Liver (tissue), 9 donors: ENCODE measurements around the gene RBM20. TPM values are rescaled to one million over a fixed set of nuclear protein-coding genes. Genes with fewer than 3 reads are reported as not detected.

ENCODE experiments used
- DNase-seq: peaks from one replicate; pipeline ENCODE4 v3.0.0-alpha.2; 2017; ENCODE audit warnings: low spot score
- H3K27ac ChIP-seq, 2 donors: one replicate each; pipeline ENCODE4 v1.7.0; 2013; ENCODE audit warnings: inconsistent platforms in 2 of 2, low read length in 2 of 2, control low read depth in 1 of 2, low read depth in 1 of 2, mild to moderate bottlenecking in 1 of 2
- H3K27me3 ChIP-seq, 4 donors: one replicate each; pipeline versions ENCODE4 v1.6.1 to v1.7.0; 2013; ENCODE audit warnings: low read length in 3 of 4, inconsistent platforms in 1 of 4, mild to moderate bottlenecking in 1 of 4, moderate library complexity in 1 of 4; ENCODE audit not compliant: control insufficient read depth in 4 of 4, insufficient read depth in 4 of 4
- H3K36me3 ChIP-seq, 4 donors: one replicate each; pipeline versions ENCODE4 v1.6.1 to v1.7.0; 2013; ENCODE audit warnings: low read length in 3 of 4, mild to moderate bottlenecking in 3 of 4, low read depth in 1 of 4, moderate library complexity in 1 of 4; ENCODE audit not compliant: control insufficient read depth in 4 of 4, insufficient read depth in 3 of 4
- H3K4me1 ChIP-seq, 4 donors: one replicate each; pipeline versions ENCODE4 v1.6.1 to v1.7.0; 2013; ENCODE audit warnings: low read length in 3 of 4, mild to moderate bottlenecking in 3 of 4, moderate library complexity in 1 of 4; ENCODE audit not compliant: control insufficient read depth in 4 of 4, insufficient read depth in 4 of 4
- H3K4me3 ChIP-seq, 3 donors: one replicate each; pipeline versions ENCODE4 v1.6.1 to v1.7.0; 2013; ENCODE audit warnings: low read length in 3 of 3, control low read depth in 1 of 3, low read depth in 1 of 3, mild to moderate bottlenecking in 1 of 3
- H3K9ac ChIP-seq, 2 donors: one replicate each; pipeline ENCODE4 v1.7.0; 2013; ENCODE audit warnings: low read length in 2 of 2, mild to moderate bottlenecking in 2 of 2, moderate library complexity in 2 of 2, control low read depth in 1 of 2, low read depth in 1 of 2
- H3K9me3 ChIP-seq, 4 donors: one replicate each; pipeline versions ENCODE4 v1.6.1 to v1.7.0; 2013; ENCODE audit warnings: low read length in 3 of 4; ENCODE audit not compliant: control insufficient read depth in 4 of 4
- CTCF ChIP-seq: fragments of 150-350 bp; IDR thresholded peaks from 2 replicates; pipeline ENCODE4 v1.5.1; 2017; ENCODE audit warnings: improper control_type of control experiment, low read depth, low read length; ENCODE audit not compliant: missing input control
- EGR1 ChIP-seq, 2 donors: IDR thresholded peaks; 2 replicates each; pipeline ENCODE4 v1.6.1; 2016 to 2018; ENCODE audit warnings: antibody characterized with exemption in 2 of 2, low read depth in 2 of 2
- FOXA1 ChIP-seq: IDR thresholded peaks from 2 replicates; pipeline ENCODE4 v1.6.1; 2016; ENCODE audit warnings: antibody characterized with exemption
- FOXA2 ChIP-seq: IDR thresholded peaks from 2 replicates; pipeline ENCODE4 v1.6.1; 2016; ENCODE audit warnings: antibody characterized with exemption
- GABPA ChIP-seq, 2 donors: IDR thresholded peaks in 1 of 2; conservative IDR thresholded peaks in 1 of 2; 2 replicates each; pipeline ENCODE4 v1.6.1; 2016; ENCODE audit warnings: antibody characterized with exemption in 2 of 2, mild to moderate bottlenecking in 1 of 2, moderate library complexity in 1 of 2
- HNF4A ChIP-seq, 2 donors: conservative IDR thresholded peaks; 2 replicates each; pipeline ENCODE4 v1.6.1; 2016; ENCODE audit warnings: antibody characterized with exemption in 2 of 2, mild to moderate bottlenecking in 2 of 2
- HNF4G ChIP-seq: IDR thresholded peaks from 2 replicates; pipeline ENCODE4 v1.6.1; 2016; ENCODE audit warnings: antibody characterized with exemption
- NR2F2 ChIP-seq: IDR thresholded peaks from 2 replicates; pipeline ENCODE4 v1.6.1; 2016; ENCODE audit warnings: antibody characterized with exemption
- RAD21 ChIP-seq, 2 donors: IDR thresholded peaks; 2 replicates each; pipeline ENCODE4 v1.6.1; 2016; ENCODE audit warnings: antibody characterized with exemption in 2 of 2, mild to moderate bottlenecking in 2 of 2
- REST ChIP-seq: IDR thresholded peaks from 2 replicates; pipeline ENCODE4 v1.6.1; 2016; ENCODE audit warnings: antibody characterized with exemption, mild to moderate bottlenecking
- RXRA ChIP-seq, 2 donors: IDR thresholded peaks; 2 replicates each; pipeline ENCODE4 v1.6.1; 2017 to 2018; ENCODE audit warnings: antibody characterized with exemption in 2 of 2, mild to moderate bottlenecking in 1 of 2
- TAF1 ChIP-seq: conservative IDR thresholded peaks from 2 replicates; pipeline ENCODE4 v1.6.1; 2016; ENCODE audit warnings: antibody characterized with exemption, mild to moderate bottlenecking
- YY1 ChIP-seq: IDR thresholded peaks from 2 replicates; pipeline ENCODE4 v1.6.1; 2016; ENCODE audit warnings: antibody characterized with exemption, mild to moderate bottlenecking
- ZBTB33 ChIP-seq: IDR thresholded peaks from 2 replicates; pipeline ENCODE4 v1.6.1; 2016; ENCODE audit warnings: antibody characterized with exemption
- WGBS: extraction: QIAGEN DNeasy Blood & Tissue Kit; methylation state at CpG from one replicate; pipeline ENCODE4 v1.1.7; 2013; 5-methylcytosine and 5-hydroxymethylcytosine counted together
- polyA plus RNA-seq, 2 donors: library from polyadenylated mRNA; stranded (reverse) in 1 of 2; unstranded in 1 of 2; fragments of 200-250 nt in 1 of 2; fragments of >200 nt in 1 of 2; fragmentation: Nextera tagmentation in 1 of 2; extraction: Ambion mirVana in 1 of 2; gene quantifications; one replicate each; pipeline versions ENCODE4 v1.2.1 to v1.2.3, GENCODE V29; 2013 to 2015
- total RNA-seq, 2 donors: library from RNA; depleted of rRNA; stranded (reverse); fragments of >200 nt; gene quantifications; one replicate each; pipeline ENCODE4 v1.2.3, GENCODE V29; 2014
- TF ChIP-seq, protein P1 (sequence below): IDR thresholded peaks from 2 replicates; pipeline ENCODE4 v1.6.1; 2016; ENCODE audit warnings: antibody characterized with exemption
- TF ChIP-seq, protein P2 (sequence below): IDR thresholded peaks from 2 replicates; pipeline ENCODE4 v1.6.1; 2016; ENCODE audit warnings: antibody characterized with exemption
- donor health status: healthy.
- donor health status: healthy.
- donor health status: healthy.
- donor health status: healthy.
- donor health status: healthy.

The RBM20 gene
- total and polyA plus RNA-seq, 4 donors, result 0.03 to 0.08 (median 0.05) TPM; not detected in 1

DNA sequence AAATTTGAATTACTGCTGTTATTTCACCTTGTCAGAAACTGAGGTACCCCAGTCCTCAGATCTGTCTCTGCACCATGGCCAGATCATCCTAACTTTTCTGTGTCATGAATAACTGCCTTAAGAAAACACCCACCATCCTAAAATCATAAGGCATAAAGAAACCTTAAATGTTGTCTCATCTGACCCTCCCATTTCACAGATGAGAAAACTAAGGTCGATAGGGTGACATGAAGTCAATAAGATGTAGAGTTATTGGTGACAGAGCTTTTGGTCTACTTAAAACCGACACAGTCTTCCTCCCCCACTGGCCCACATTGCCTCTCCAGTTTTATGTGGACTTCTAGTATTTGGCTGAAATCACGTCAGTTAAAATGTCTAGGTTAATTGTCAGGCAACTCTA lies 126.1 kb downstream of the RBM20 start:
- Histone ChIP-seq H3K9me3 (no peaks in the 10 kb centered on the region), H3K4me3 (no peak overlapping the region), H3K9ac (no peak overlapping the region), H3K4me1 (peaks cover 0 to 17% (median 10%) of the 10 kb centered on the region in 4 donors), H3K27ac (no peak overlapping the region), H3K27me3 (no peaks in the 10 kb centered on the region), H3K36me3 (no peaks in the 10 kb centered on the region)
- no peak for DNase-seq
- TF ChIP-seq TAF1 (no peak), HNF4G (no peak), YY1 (no peak), GABPA (IDR thresholded peaks at IDR 0.05 in 1 of 2, conservative IDR thresholded peaks at IDR 0.05 in 1 of 2) (no peak), FOXA1 (no peak)
- TF ChIP-seq, protein P1, sequence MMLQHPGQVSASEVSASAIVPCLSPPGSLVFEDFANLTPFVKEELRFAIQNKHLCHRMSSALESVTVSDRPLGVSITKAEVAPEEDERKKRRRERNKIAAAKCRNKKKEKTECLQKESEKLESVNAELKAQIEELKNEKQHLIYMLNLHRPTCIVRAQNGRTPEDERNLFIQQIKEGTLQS, result no peak
- 92% methylated on average over 3 of the region's 3 CpGs for WGBS

- H3K27me3 ChIP-seq, result no peaks in the 10 kb centered on the region
- no peak for TF ChIP-seq RXRA (IDR thresholded peaks at IDR 0.05)
- TF ChIP-seq HNF4A (conservative IDR thresholded peaks at IDR 0.05), result no peak
- TF ChIP-seq HNF4G, result no peak
- TF ChIP-seq, protein P2, sequence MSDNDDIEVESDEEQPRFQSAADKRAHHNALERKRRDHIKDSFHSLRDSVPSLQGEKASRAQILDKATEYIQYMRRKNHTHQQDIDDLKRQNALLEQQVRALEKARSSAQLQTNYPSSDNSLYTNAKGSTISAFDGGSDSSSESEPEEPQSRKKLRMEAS, result no peak
- no peak for TF ChIP-seq EGR1 (IDR thresholded peaks at IDR 0.05; ENCODE audit: low read depth in 2 of 2)
- no peak for TF ChIP-seq FOXA1
- no peak for TF ChIP-seq YY1
- TF ChIP-seq NR2F2, result no peak
- TF ChIP-seq RAD21 (IDR thresholded peaks at IDR 0.05), result no peak
- no peak for TF ChIP-seq REST
- TF ChIP-seq CTCF, result no peak
- TF ChIP-seq, protein P1, result no peak
- TF ChIP-seq FOXA2, result no peak
- no peak for TF ChIP-seq ZBTB33
- H3K9ac ChIP-seq, result no peak overlapping the region
- H3K9me3 ChIP-seq, result no peaks in the 10 kb centered on the region
- H3K4me1 ChIP-seq, result peaks cover 0 to 19% (median 10%) of the 10 kb centered on the region in 4 donors
- DNase-seq, result no peak
- H3K4me3 ChIP-seq, result no peak overlapping the region
- no peaks in the 10 kb centered on the region for H3K36me3 ChIP-seq
- H3K27ac ChIP-seq, result no peak overlapping the region
- WGBS, result 95% methylated on average over 1 of the region's 1 CpG
Observed at GRCh38 chr10:110771486-110771885, 127.3 kb downstream of the RBM20 start.
